NCI-H2029 treated with DMSO at 0.1 percent for 48 hours (cell line): ENCODE data around the gene TNFRSF11A.

Source experiments
- DNase-seq: peaks from one replicate; lab custom pipeline; 2025; lab: John Stamatoyannopoulos, UW

The TNFRSF11A gene

GRCh38 chr18:62345909-62346308, 20.8 kb downstream of the TNFRSF11A start:
- no peak for DNase-seq

DNA sequence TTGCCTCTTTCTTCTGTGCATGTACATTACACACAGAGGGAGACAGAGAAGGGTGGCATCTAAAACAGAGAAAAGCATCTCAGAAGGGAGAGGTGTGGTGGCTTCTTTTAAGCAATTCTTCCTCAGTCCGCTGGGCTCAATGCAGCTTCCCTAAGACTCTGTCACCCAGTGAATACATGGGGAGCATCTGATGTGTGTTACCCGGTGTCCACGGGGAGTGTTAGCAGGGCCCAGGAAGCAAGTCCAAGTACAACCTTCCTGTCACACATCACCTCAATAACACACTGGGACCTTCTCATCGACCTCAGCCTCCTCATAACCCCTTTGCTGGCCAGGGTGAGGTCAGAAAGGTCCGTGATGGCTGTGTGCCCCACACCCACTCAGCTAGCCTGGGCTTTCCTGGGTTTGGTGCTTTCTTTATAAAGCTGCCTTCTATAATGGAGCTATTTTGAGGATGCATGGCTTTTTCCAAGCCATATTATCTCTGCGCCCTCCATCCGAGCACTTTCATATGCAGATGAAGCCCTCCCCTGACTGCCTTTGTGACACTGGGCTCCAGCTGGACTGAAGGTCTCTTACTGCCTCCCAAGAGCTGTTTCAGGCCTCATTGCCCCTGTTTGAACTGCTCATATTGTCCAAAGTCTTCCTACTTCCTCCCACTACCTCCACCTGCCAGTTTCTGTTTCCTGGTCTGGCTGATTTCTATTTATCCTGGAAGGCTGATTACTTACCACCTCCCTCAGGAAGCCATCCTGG, 21.4 kb downstream of the TNFRSF11A start:
- no peak for DNase-seq

DNA sequence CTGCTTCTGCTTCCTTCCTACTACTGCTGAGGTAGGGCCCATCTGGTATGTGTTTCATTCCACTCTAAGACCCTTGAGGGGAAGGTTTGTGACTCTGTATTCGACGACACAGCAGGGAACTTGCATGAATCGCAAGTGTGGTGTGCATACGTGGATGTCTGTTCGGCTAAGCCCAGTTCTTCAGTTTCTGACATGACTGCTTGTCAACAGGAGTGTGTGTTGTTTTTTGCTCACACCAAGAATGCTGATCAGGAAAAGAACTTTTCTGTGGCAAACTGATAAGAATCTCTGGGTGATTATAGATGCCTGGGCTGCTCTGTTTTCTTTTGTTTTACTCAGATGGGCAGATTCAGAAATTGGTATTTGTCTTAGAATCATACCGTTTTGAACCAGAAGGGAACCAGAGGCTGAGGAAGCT, 22.0 kb downstream of the TNFRSF11A start:
- no peak for DNase-seq

DNA sequence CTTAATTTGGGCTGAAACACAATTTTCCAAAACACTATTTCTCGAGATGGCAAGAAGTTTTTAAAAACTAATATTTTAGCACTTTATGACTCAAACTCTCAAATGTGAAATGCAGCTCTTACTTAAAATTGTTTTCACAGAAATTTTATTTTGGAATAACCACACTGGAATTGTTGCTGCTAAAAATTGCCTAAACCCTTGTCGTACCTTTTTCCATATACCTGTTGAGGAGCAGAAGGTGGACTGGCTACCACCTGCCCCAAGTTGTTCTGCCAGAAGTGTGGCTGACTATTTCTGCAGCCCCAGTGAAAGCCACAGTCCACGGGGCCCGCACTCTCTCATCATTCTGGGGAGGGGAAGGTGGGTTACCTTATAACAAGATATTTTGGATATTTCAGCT, 23.4 kb downstream of the TNFRSF11A start:
- DNase-seq, result no peak

- no peak for DNase-seq
These were observed 28.1 kb downstream of the TNFRSF11A start for GRCh38 chr18:62353170-62353569.

- DNase-seq, result no peak
These were observed 29.0 kb downstream of the TNFRSF11A start for GRCh38 chr18:62354151-62354550.

DNA sequence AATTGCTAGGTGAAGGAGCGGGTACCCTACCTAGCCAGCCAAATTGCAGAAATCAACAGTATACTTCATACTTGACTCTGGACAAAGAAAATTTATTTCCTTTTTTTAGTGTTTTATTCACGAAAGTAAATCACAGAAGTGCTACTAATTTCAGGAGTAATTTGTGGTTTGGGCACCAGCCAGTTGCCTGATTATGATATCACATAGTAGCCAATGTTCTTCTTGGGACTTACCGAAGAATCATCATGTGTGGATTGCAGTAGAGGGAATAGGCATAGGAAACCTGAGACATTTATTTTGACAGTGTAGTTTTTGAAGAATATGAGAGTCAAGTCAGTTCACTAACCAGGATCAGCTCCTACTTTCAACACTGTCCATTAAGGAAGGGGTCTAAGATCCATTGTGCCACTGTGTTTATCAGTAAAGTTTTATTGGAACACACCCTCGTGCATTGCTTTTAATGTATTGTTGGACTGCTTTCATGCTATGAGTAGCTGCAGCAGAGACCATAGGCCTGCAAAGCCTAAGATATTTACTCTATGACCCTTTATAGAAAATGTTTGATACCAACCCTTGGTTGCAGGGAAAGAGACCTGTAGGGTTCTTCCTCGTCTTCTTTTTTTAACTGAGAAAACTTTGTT, 32.1 kb downstream of the TNFRSF11A start:
- no peak for DNase-seq

GRCh38 chr18:62360805-62361204, 35.7 kb downstream of the TNFRSF11A start:
- DNase-seq, result no peak

DNA sequence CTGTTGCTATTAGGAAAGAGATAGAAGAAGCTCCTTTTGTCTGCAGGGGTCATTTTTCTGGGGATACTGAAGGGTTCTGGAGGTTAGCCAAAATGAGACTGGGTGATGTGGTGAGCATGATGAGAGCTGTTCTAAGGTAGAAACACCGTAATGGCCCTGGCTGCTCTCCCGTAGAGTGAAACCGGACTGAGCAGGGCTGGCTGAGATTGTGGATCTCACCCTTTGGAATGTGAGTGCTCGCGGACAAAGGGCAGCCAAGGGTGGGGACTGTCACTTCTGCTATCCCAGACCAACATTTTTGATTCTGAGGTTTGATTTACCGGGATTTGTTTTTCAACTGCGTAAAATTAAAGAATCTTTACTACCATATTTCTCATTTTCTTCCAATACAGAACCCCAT, 36.2 kb downstream of the TNFRSF11A start:
- DNase-seq, result no peak

DNA sequence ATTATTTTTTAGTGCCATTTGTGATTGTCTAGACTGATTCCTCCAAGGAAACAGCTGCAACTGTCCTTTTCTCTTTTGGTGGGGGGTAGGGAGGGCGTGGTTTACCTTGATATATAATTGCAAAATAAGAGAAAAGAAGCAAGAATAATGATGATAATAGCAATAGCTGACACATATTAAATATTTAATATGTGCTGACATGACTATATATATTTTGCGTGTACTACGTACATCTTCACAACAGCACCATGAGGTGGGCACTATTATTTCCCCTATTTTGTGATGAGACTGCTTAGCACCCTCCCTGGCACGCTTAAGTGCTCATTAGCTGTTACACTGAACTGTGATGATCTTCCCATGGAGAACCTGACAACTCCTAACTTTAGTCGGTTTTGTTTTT, 39.4 kb downstream of the TNFRSF11A start:
- no peak for DNase-seq

DNA sequence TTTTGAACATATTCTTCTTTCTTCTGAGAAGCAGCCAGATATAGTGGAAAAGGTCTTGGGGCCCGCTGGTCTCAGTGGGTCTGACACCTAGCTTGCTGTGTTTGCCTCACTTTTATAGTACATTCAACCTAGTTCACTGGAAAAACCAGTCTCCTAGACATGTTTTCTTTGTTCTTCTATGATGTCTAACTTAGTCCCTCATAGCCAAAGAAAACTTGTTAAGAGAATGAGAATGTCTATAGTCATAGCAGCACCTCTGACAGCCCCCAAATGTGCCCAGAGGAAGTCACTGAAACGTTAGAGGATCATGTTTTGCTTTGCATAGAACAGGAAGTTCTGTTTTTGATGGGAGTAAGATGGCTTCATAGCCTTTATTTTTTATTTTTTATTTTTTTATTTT, 40.3 kb downstream of the TNFRSF11A start:
- DNase-seq, result no peak

GRCh38 chr18:62366992-62367391, 41.9 kb downstream of the TNFRSF11A start:
- DNase-seq, result no peak

DNA sequence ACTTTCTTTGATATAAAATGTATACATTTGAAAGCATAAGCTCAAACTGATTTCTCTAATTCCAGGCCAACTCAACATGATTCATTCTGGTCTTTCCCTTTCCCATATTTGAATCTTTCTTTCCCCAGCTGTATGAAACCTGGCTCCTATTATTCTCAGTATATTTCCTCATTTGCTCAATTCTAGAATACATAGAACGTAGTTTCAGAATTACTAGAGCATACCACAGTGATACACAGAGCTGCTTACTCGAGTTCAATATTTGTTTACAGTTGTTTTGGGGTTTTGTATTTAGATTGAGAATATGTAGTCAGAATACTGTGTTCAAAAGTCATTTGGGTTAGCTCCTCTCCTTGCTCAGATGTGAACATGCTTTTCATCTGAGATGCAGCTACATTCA, 43.0 kb downstream of the TNFRSF11A start:
- no peak for DNase-seq

DNA sequence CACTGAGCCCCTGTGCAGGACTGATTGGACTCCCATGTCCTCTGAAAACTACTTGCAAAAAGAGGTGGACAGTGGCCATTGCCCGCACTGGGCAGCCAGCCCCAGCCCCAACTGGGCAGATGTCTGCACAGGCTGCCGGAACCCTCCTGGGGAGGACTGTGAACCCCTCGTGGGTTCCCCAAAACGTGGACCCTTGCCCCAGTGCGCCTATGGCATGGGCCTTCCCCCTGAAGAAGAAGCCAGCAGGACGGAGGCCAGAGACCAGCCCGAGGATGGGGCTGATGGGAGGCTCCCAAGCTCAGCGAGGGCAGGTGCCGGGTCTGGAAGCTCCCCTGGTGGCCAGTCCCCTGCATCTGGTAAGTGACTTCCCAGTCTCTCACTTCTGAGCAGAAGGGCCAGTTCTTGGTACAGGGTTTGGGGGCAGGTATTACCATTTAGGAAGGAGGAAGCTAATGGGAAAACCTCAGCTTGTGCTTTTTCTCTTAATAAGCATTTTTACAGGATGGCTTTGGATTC, 44.1 kb downstream of the TNFRSF11A start:
- DNase-seq, result no peak

DNA sequence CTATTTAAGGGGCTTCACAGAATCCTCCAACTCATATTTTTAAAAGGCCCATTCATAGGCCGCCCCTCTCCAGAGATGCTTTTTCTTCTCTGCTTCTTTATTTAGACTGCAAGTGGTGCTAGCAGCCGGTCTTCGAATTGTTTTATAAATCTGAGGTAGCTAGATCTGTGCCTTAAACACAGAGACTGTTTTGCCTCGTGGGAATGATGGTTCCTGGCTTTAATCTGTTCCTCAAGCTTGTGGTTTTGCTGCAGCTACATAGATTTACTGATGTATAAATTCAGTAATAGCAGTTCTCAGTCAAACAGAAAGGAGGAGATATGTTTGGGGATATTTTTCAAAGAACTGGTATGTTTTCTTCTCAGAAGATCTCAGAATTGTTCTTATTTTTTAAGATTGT, 45.3 kb downstream of the TNFRSF11A start:
- no peak for DNase-seq

DNA sequence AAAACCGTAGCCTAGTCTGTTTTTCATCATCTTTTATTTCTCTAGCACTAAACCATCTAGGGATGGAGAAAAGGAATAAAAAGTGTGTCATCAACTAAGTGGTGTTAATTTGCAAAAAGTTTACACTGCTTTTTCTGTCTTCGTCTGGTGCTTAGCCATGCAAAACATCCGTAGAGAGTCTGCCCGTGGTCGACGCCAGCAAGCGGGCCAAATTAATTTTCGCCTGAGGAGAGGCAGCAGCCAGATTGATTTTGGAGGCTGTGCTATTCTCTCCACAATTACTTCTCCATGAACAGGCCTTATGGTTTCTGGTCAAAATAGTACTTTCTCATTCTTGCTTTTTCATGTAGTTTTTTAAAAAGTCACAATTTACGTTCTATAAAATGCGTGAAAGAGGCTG, 46.3 kb downstream of the TNFRSF11A start:
- no peak for DNase-seq

GRCh38 chr18:62372156-62372555, 47.0 kb downstream of the TNFRSF11A start:
- no peak for DNase-seq

GRCh38 chr18:62372882-62373281, 47.8 kb downstream of the TNFRSF11A start:
- no peak for DNase-seq

GRCh38 chr18:62374410-62374965, 49.4 kb downstream of the TNFRSF11A start:
- no peak for DNase-seq

DNA sequence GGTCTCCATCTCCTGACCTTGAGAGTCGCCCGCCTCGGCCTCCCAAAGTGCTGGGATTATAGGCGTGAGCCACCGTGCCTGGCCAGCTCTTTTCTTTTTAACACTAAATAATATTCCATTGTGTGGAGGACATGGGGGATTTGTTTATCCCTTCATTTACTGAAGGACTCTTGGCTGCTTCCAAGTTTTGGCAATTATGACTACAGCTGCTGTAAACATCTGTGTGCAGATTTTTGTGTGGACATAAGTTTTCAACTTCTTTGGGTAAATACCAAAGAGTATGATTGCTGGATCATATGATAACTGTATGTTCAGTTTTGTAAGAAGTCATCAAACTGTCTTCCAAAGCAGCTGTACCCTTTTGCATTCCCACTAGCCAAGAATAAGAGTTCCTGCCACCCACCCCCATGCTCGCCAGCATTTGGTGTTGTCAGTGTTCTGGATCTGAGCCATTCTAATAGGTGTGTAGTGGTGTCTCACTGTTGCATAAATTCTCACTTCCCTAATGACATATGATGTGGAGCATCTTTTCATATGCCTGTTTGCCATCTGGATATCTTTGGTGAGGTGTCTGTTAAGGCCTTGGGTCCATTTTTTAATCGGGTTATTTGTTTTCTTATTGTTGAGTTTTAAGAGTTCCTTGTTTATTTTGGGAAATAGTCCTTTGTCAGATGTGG, 52.2 kb downstream of the TNFRSF11A start:
- DNase-seq, result no peak

- no peak for DNase-seq
These were observed 53.9 kb downstream of the TNFRSF11A start for GRCh38 chr18:62379051-62379450.

DNA sequence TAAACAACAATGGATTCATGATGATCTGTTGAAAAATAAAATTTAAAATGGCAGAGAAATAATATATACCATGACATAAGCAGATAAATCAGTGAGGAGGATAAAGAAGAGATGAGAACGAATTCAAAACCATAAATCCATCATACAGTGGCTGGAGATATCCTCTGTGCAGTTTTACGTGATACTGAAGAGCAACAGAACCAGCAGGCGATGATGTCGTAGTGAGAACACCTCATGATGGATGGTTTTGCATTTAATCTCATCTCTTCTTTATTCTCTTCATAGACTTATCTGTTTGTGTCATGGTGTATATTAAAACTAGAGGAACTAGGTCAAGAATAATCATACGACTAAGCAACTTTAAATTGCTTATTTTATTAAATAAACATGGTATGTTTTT, 56.3 kb downstream of the TNFRSF11A start:
- DNase-seq, result no peak

GRCh38 chr18:62384068-62384467, 59.0 kb downstream of the TNFRSF11A start:
- DNase-seq, result no peak
